Measurements from ENCODE around the gene HOXB1.
A peak's percentile ranks its signal among the peaks of the same experiment; 100 is the strongest.

HOXB1 gene

DNA sequence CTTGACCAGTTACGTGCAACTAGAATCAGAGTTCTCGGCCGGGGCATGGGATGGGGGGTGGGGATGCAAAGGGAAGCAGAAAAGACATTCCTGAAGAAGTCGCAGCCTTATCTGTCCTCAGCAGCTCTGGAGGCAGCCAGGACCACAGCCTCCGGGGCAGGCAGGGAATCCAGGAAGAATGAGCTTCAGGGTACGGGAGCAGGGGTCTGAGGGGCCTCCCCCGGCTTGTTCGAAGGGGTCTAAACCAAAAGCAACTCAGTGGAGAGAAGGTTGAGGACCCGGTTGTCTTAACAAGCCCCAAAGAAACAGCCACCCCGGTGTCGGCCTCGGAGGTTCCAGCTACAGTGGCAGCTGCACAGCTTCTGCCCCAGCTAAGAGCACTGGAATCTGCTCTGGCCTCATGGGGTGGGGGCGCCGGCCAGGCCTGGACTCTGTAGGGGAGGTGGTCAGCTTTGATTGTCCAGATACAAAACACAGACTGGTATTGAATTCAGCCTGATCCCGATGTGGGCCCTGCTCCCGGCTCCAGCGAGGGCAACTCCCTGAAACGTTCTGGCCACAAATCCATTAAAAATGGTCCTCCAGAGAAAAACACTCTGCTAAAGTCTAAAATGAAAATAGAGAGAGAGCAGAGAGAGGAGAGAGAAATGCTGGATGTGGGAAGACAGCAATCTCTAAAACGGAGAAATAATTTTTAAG lies 39.7 kb upstream of the HOXB1 start:
- DNase-seq (ENCODE audit: low read depth, low spot score), result no peak
- Histone ChIP-seq H3K4me1 (ENCODE audit: insufficient read depth, insufficient read length) (peaks cover 2% of the 10 kb centered on the region), H3K9ac (ENCODE audit: insufficient read length, low read depth) (no peak overlapping the region), H3K9me3 (ENCODE audit: insufficient read depth, low read length) (peaks cover 11% of the 10 kb centered on the region; the same call in 1 of the 2 replicates), H3K27me3 (ENCODE audit: insufficient read depth, insufficient read length) (peaks cover 100% of the 10 kb centered on the region), H3K4me3 (ENCODE audit: insufficient read length, low read depth) (no peak overlapping the region), H3K36me3 (ENCODE audit: insufficient read depth, insufficient read length, low read length) (no peaks in the 10 kb centered on the region)
- TF ChIP-seq YY1 (IDR thresholded peaks at IDR 0.05; ENCODE audit: insufficient read depth, insufficient read length) (no peak), SUZ12 (IDR thresholded peaks at IDR 0.05; ENCODE audit: extremely low read depth, insufficient read depth, insufficient read length) (peak; percentile 87)

DNA sequence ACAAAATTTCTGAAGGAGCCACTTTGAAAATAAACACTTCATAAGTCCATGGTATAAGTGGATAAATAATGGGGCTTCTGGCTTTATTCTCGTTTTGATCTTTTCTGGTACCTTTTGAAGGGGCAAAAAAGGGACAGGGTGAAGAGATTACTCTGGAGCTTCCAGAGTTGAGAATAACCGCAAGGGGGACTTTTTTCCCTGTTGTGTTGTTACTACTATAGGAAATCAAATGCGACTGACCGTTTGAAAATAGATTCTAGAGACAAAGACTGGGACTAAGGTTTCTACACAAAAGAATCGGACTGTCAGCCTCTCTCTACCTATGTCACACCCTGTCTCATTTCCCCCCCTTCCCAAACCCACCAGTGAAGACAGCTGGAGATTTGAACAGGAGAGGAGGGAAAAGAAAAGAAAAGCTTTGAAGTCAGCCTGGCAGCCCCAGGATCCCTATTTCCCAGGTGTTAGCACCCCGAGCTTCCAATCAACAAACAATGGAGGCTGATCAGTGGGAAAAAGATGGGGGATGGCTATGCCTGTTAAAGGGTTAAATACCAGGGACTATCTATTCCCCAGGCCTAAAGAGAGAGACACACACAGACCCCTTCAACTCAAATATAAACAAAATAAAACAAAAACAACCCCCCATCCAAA lies 39.0 kb upstream of the HOXB1 start:
- no peaks in the 10 kb centered on the region for H3K36me3 ChIP-seq (ENCODE audit: insufficient read depth, insufficient read length, low read length)
- H3K27me3 ChIP-seq (ENCODE audit: insufficient read depth, insufficient read length), result peaks cover 100% of the 10 kb centered on the region

DNA sequence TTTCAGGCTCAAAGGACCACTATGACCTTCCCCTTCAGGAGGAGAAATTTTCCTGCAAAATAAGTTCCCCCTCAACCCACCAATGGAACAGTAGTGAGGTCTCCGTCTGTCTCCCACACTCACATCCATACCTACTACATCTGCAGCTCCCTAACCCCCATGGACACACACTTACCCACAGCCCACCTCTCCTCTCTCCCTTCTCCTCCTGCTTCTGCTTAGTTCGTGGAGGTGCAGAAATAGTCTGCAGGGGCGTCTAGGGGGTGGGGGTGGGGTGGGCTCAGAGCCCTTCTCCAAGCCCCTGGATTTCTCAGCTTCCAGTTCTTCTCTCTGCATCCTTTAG lies 38.4 kb upstream of the HOXB1 start:
- Histone ChIP-seq H3K4me3 (ENCODE audit: insufficient read length, low read depth) (no peak overlapping the region), H3K4me1 (ENCODE audit: insufficient read depth, insufficient read length) (peaks cover 2% of the 10 kb centered on the region), H3K36me3 (ENCODE audit: insufficient read depth, insufficient read length, low read length) (no peaks in the 10 kb centered on the region), H3K27me3 (ENCODE audit: insufficient read depth, insufficient read length) (peaks cover 100% of the 10 kb centered on the region), H3K9me3 (ENCODE audit: insufficient read depth, low read length) (peaks cover 11% of the 10 kb centered on the region; the same call in 1 of the 2 replicates), H3K9ac (ENCODE audit: insufficient read length, low read depth) (no peak overlapping the region)
- DNase-seq (ENCODE audit: low read depth, low spot score), result no peak
- no peak for TF ChIP-seq YY1 (IDR thresholded peaks at IDR 0.05; ENCODE audit: insufficient read depth, insufficient read length)
- TF ChIP-seq ZNF274 (IDR thresholded peaks at IDR 0.05; ENCODE audit: low read depth, low read length), result no peak
- TF ChIP-seq SUZ12 (IDR thresholded peaks at IDR 0.05; ENCODE audit: extremely low read depth, insufficient read depth, insufficient read length), result no peak

More for the DNA sequence above, 39.0 kb upstream of the HOXB1 start:
- Histone ChIP-seq H3K9me3 (ENCODE audit: insufficient read depth, low read length) (peaks cover 11% of the 10 kb centered on the region; the same call in 1 of the 2 replicates), H3K4me3 (ENCODE audit: insufficient read length, low read depth) (no peak overlapping the region), H3K9ac (ENCODE audit: insufficient read length, low read depth) (no peak overlapping the region), H3K4me1 (ENCODE audit: insufficient read depth, insufficient read length) (peaks cover 2% of the 10 kb centered on the region)
- DNase-seq (ENCODE audit: low read depth, low spot score), result no peak
- TF ChIP-seq YY1 (IDR thresholded peaks at IDR 0.05; ENCODE audit: insufficient read depth, insufficient read length) (no peak), SUZ12 (IDR thresholded peaks at IDR 0.05; ENCODE audit: extremely low read depth, insufficient read depth, insufficient read length) (no peak), ZNF274 (IDR thresholded peaks at IDR 0.05; ENCODE audit: low read depth, low read length) (no peak)

DNA sequence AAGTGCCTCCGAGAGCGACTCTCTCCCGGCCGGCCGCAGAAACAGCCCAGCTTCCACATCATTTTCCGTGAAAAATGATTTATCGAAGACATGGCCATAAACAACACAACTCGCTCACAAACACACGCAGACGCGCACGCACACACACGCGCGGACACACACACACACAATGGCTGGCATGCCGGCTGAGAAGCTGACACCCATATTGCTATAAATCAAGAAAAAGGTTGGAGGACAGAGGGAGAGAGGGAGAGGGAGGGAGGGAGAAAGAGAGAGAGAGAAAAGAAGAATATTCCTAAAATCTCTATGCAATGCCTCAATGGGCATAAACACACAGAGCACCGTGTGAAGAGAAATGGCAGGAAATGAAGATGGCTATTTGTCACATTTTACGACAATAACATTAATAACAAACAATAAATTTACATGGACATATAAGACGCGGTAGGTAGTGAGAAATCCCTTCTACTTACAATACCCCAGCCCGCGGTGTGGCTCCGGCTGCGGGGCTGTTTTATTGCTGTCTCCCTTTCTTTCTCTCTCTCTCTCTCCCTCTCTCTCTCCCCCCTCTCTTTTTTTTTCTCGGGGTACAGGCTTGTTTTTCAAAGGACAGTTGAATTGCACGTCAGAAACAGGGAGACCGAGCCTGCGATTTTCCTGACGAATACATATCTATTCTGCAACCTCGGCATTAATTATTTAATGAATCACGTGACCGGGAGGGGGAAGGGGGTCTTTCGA lies 37.9 kb upstream of the HOXB1 start:
- no peak for DNase-seq (ENCODE audit: low read depth, low spot score)
- peaks cover 100% of the 10 kb centered on the region for H3K27me3 ChIP-seq (ENCODE audit: insufficient read depth, insufficient read length)

DNA sequence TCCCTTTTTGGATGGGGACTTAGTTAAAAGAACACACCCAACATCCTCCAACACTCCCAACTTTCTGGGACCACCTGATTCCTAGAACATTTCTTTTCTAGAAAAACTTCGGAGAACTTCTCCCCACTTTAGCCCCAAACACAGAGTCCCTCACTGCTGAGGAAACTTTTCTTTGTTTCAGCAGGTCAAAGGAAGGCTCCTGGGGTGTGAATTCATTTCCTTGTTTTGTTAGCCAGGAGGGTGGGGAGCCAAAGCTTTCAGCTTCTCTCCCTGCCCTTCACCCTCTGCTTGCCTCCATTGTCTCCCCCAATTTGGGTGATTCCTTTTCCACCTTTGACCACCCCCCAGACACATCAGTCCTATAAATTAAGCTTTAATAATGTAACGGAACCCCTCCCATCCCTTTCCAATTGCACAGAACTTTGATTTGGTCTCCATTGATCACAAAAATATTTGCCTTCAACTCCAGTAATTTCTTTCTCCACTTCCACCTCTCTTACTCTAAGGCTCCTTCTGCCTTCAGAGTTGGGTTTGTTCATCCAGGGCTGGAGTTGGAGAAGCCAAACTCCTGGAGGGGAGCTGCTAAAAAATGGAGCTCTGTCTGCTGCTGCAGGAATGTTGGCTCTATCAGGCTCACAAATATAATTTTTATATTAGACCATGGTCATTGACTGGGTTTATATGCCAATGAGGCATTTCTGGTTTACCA lies 37.0 kb upstream of the HOXB1 start:
- Histone ChIP-seq H3K4me3 (ENCODE audit: insufficient read length, low read depth) (no peak overlapping the region), H3K9ac (ENCODE audit: insufficient read length, low read depth) (no peak overlapping the region), H3K4me1 (ENCODE audit: insufficient read depth, insufficient read length) (peaks cover 2% of the 10 kb centered on the region), H3K9me3 (ENCODE audit: insufficient read depth, low read length) (peaks cover 11% of the 10 kb centered on the region; the same call in 1 of the 2 replicates), H3K27me3 (ENCODE audit: insufficient read depth, insufficient read length) (peaks cover 100% of the 10 kb centered on the region), H3K36me3 (ENCODE audit: insufficient read depth, insufficient read length, low read length) (no peaks in the 10 kb centered on the region)
- TF ChIP-seq YY1 (IDR thresholded peaks at IDR 0.05; ENCODE audit: insufficient read depth, insufficient read length) (no peak), SUZ12 (IDR thresholded peaks at IDR 0.05; ENCODE audit: extremely low read depth, insufficient read depth, insufficient read length) (no peak), ZNF274 (IDR thresholded peaks at IDR 0.05; ENCODE audit: low read depth, low read length) (no peak)
- no peak for DNase-seq (ENCODE audit: low read depth, low spot score)

More for the DNA sequence above, 37.9 kb upstream of the HOXB1 start:
- H3K9ac ChIP-seq (ENCODE audit: insufficient read length, low read depth), result no peak overlapping the region
- no peak overlapping the region for H3K4me3 ChIP-seq (ENCODE audit: insufficient read length, low read depth)
- peaks cover 11% of the 10 kb centered on the region; the same call in 1 of the 2 replicates for H3K9me3 ChIP-seq (ENCODE audit: insufficient read depth, low read length)
- peaks cover 2% of the 10 kb centered on the region for H3K4me1 ChIP-seq (ENCODE audit: insufficient read depth, insufficient read length)
- TF ChIP-seq ZNF274 (IDR thresholded peaks at IDR 0.05; ENCODE audit: low read depth, low read length) (no peak), SUZ12 (IDR thresholded peaks at IDR 0.05; ENCODE audit: extremely low read depth, insufficient read depth, insufficient read length) (no peak), YY1 (IDR thresholded peaks at IDR 0.05; ENCODE audit: insufficient read depth, insufficient read length) (no peak)
- no peaks in the 10 kb centered on the region for H3K36me3 ChIP-seq (ENCODE audit: insufficient read depth, insufficient read length, low read length)

DNA sequence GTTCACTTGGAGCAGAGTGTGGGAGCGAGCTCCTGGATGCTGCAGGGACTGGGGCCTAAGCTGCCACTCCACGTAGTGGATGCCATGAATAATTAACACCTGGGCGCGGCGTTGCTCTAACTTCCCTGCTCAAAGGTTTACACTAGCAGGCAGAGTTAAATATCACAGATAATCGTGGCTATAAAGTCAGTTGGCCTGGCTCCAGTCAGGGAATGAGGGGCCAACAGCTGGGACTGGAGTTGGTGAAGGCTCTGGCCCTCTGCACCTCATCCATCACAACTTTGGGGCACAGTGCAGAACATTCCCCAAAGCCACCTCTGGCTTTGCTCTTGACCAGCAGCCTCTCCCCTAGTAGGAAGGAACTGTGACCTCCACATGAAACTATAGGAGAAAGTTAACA lies 36.4 kb upstream of the HOXB1 start:
- no peak overlapping the region for H3K9ac ChIP-seq (ENCODE audit: insufficient read length, low read depth)
- H3K36me3 ChIP-seq (ENCODE audit: insufficient read depth, insufficient read length, low read length), result no peaks in the 10 kb centered on the region
- H3K27me3 ChIP-seq (ENCODE audit: insufficient read depth, insufficient read length), result peaks cover 100% of the 10 kb centered on the region
- peaks cover 2% of the 10 kb centered on the region for H3K4me1 ChIP-seq (ENCODE audit: insufficient read depth, insufficient read length)
- no peak for TF ChIP-seq ZNF274 (IDR thresholded peaks at IDR 0.05; ENCODE audit: low read depth, low read length)
- no peak for TF ChIP-seq SUZ12 (IDR thresholded peaks at IDR 0.05; ENCODE audit: extremely low read depth, insufficient read depth, insufficient read length)
- TF ChIP-seq YY1 (IDR thresholded peaks at IDR 0.05; ENCODE audit: insufficient read depth, insufficient read length), result no peak
- DNase-seq (ENCODE audit: low read depth, low spot score), result no peak
- peaks cover 11% of the 10 kb centered on the region; the same call in 1 of the 2 replicates for H3K9me3 ChIP-seq (ENCODE audit: insufficient read depth, low read length)
- no peak overlapping the region for H3K4me3 ChIP-seq (ENCODE audit: insufficient read length, low read depth)

All from NT2/D1 (cell line).